Nephron progenitor cell (in vitro differentiated cells): ENCODE data around the gene CNGA1.

Experiments used
- DNase-seq: peaks from one replicate; pipeline ENCODE4 v3.0.0; 2021
- H3K27ac Mint-ChIP-seq: 2 replicates; pipeline ENCODE4 v1.8.0; 2021; ENCODE audit warnings: mild to moderate bottlenecking, moderate library complexity, mixed read lengths
- H3K27me3 Mint-ChIP-seq: 2 replicates; pipeline ENCODE4 v1.8.0; 2021; ENCODE audit warnings: mild to moderate bottlenecking, low read depth, mixed read lengths; ENCODE audit not compliant: poor library complexity
- H3K36me3 Mint-ChIP-seq: 2 replicates; pipeline ENCODE4 v1.8.0; 2021; ENCODE audit warnings: low read depth, mixed read lengths
- H3K4me1 Mint-ChIP-seq: 2 replicates; pipeline ENCODE4 v1.8.0; 2021; ENCODE audit warnings: mixed read lengths
- H3K4me3 Mint-ChIP-seq: 2 replicates; pipeline ENCODE4 v1.8.0; 2021; ENCODE audit warnings: mild to moderate bottlenecking, moderate library complexity, mixed read lengths
- H3K9me3 Mint-ChIP-seq: 2 replicates; pipeline ENCODE4 v1.8.0; 2021; ENCODE audit warnings: mild to moderate bottlenecking, moderate library complexity, mixed read lengths
- TF ChIP-seq, protein P1 (sequence below): fragments of 200-600 bp; sonication (generic); IDR thresholded peaks from 2 replicates; pipeline ENCODE4 v1.5.0; 2021; ENCODE audit warnings: antibody characterized with exemption

The CNGA1 gene

DNA sequence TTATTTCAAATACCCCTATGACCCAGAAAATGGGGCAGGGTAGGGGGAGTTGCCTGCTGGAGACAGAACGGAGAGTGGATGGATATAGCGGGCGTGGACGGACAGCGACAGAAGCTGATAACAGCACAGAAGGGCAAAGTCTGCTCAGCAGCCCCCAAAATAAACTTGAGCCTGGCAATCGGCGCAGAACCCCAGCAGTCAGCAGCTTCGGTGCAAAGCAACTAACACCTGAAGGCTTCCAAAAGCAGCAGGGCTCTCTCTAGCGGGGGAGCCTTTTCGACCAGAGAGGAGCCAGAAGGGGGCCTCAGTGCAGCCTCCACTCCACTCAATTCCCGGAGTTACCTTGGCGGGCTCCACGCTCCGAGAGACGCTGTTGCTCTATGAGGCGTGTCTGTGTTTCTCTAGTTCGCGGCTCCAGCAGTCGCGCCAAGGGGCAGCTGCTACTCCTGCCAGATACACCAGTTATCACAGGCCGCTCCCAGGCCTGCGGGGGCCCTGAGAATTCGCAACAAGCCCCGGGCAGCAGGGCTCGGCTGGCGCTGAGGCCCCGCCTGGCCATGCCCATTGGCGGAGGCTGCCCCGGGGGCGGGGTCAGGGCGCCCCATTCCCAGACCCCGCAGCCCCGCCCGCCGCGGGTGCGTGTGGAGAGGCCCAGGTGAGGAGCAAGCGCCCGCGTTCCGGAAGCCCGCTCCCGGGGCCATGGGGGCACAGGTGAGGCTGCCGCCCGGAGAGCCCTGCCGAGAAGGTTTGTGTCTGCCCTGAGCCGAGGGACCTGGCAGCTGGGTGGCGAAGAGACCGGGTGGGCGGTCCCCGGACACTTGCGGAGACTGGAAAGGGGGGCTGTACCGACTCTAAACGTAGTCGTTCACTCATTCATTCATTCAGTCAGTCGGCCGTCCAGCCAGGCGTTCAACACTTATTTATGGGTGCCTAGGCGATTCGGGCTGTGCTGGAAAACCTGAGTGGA is at the start of gene CNGA1, which contains the start of gene NIPAL1:
Gene CNGA1 (minus strand): TSS at position 541 of the 967 bp plus-strand sequence. CDS start 63,992 bp downstream, outside the sequence.
Gene NIPAL1 (plus strand): TSS at position 632 of the 967 bp plus-strand sequence. CDS start 68 bp downstream, at position 700.
- DNase-seq, result peak; percentile 87
- Mint-ChIP-seq H3K4me3 (peak within 1 kb of the TSS; percentile 83), H3K27ac (no peak within 1 kb of the TSS), H3K36me3 (no peaks in the 10 kb centered on the region), H3K4me1 (peaks cover 8% of the 10 kb centered on the region), H3K9me3 (peaks cover 17% of the 10 kb centered on the region), H3K27me3 (peaks cover 46% of the 10 kb centered on the region)
- TF ChIP-seq, protein P1, sequence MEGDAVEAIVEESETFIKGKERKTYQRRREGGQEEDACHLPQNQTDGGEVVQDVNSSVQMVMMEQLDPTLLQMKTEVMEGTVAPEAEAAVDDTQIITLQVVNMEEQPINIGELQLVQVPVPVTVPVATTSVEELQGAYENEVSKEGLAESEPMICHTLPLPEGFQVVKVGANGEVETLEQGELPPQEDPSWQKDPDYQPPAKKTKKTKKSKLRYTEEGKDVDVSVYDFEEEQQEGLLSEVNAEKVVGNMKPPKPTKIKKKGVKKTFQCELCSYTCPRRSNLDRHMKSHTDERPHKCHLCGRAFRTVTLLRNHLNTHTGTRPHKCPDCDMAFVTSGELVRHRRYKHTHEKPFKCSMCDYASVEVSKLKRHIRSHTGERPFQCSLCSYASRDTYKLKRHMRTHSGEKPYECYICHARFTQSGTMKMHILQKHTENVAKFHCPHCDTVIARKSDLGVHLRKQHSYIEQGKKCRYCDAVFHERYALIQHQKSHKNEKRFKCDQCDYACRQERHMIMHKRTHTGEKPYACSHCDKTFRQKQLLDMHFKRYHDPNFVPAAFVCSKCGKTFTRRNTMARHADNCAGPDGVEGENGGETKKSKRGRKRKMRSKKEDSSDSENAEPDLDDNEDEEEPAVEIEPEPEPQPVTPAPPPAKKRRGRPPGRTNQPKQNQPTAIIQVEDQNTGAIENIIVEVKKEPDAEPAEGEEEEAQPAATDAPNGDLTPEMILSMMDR, result peak; percentile 14

- H3K9me3 Mint-ChIP-seq, result peaks cover 15% of the 10 kb centered on the region
- no peaks in the 10 kb centered on the region for H3K4me1 Mint-ChIP-seq
- H3K27me3 Mint-ChIP-seq, result peaks cover 6% of the 10 kb centered on the region
- DNase-seq, result no peak
- no peak overlapping the region for H3K27ac Mint-ChIP-seq
- TF ChIP-seq, protein P1, result no peak
- no peak overlapping the region for H3K4me3 Mint-ChIP-seq
- H3K36me3 Mint-ChIP-seq, result no peaks in the 10 kb centered on the region
Measured at GRCh38 chr4:48065587-48066052, 49.1 kb upstream of the CNGA1 start.

GRCh38 chr4:48064349-48064748 is 47.9 kb upstream of the CNGA1 start:
- no peaks in the 10 kb centered on the region for H3K4me1 Mint-ChIP-seq
- TF ChIP-seq, protein P1, result no peak
- peaks cover 6% of the 10 kb centered on the region for H3K27me3 Mint-ChIP-seq
- no peak overlapping the region for H3K27ac Mint-ChIP-seq
- DNase-seq, result no peak
- H3K36me3 Mint-ChIP-seq, result peaks cover 1% of the 10 kb centered on the region
- H3K9me3 Mint-ChIP-seq, result peaks cover 25% of the 10 kb centered on the region
- no peak overlapping the region for H3K4me3 Mint-ChIP-seq

GRCh38 chr4:48058617-48059530 is 42.4 kb upstream of the CNGA1 start:
- H3K4me3 Mint-ChIP-seq, result peak overlapping the region; percentile 73
- no peak for DNase-seq
- H3K9me3 Mint-ChIP-seq, result peaks cover 40% of the 10 kb centered on the region
- TF ChIP-seq, protein P1, result no peak
- H3K4me1 Mint-ChIP-seq, result no peaks in the 10 kb centered on the region
- no peaks in the 10 kb centered on the region for H3K27me3 Mint-ChIP-seq
- peaks cover 10% of the 10 kb centered on the region for H3K36me3 Mint-ChIP-seq
- H3K27ac Mint-ChIP-seq, result no peak overlapping the region

DNA sequence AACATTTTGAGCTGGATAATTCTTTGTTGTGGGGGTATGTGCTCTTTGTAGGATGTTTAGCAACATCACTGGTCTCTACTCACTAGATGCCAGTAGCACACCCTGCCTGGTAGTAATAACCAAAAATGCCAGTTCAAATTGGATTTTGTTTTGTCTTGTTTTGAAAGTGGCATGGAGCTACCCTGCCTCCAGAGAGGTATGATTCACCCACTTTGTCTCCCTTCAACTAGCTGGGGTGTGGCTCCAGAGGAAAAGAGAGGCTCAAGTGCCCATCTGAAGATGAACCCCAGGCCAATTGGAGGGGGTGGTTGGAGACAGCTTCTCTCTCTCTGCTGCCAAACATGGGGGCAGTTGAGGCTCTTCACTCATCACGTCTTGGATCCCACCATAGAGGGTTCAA is 34.6 kb upstream of the CNGA1 start:
- Mint-ChIP-seq H3K27ac (no peak overlapping the region), H3K36me3 (no peaks in the 10 kb centered on the region), H3K4me1 (no peaks in the 10 kb centered on the region), H3K9me3 (peaks cover 3% of the 10 kb centered on the region), H3K27me3 (peaks cover 13% of the 10 kb centered on the region), H3K4me3 (no peak overlapping the region)
- TF ChIP-seq, protein P1, result no peak
- DNase-seq, result no peak
